Rectal smooth muscle tissue (tissue), 1 donor: ENCODE measurements around the gene CYP27C1.
"Not testable (repeated sequence)": the region's sequence is repeated elsewhere in the genome, so short reads cannot be mapped to it uniquely, and the experiment has no call there.

Experiments used
- H3K27ac ChIP-seq: one replicate; pipeline ENCODE4 v1.7.0; 2013; ENCODE audit warnings: low read depth, low read length, inconsistent platforms
- H3K27me3 ChIP-seq: one replicate; pipeline ENCODE4 v1.7.0; 2013; ENCODE audit warnings: low read length; ENCODE audit not compliant: control insufficient read depth, insufficient read depth
- H3K36me3 ChIP-seq: one replicate; pipeline ENCODE4 v1.7.0; 2013; ENCODE audit warnings: low read length; ENCODE audit not compliant: control insufficient read depth, insufficient read depth
- H3K4me1 ChIP-seq: one replicate; pipeline ENCODE4 v1.7.0; 2013; ENCODE audit warnings: low read length; ENCODE audit not compliant: control insufficient read depth, insufficient read depth
- H3K4me3 ChIP-seq: one replicate; pipeline ENCODE4 v1.7.0; 2013; ENCODE audit warnings: low read length
- H3K9ac ChIP-seq: one replicate; pipeline ENCODE4 v1.7.0; 2013; ENCODE audit warnings: low read length

CYP27C1 gene

GRCh38 chr2:127220102-127220767 is at the start of gene CYP27C1:
Gene CYP27C1, minus strand, starts transcription at chr2:127220299. Its CDS starts 29 bp downstream, at chr2:127220270.
- Histone ChIP-seq H3K27me3 (peaks cover 22% of the 10 kb centered on the region), H3K27ac (no peak within 1 kb of the TSS), H3K4me1 (no peaks in the 10 kb centered on the region), H3K9ac (no peak within 1 kb of the TSS), H3K4me3 (peak within 1 kb of the TSS; percentile 52), H3K36me3 (no peaks in the 10 kb centered on the region)

GRCh38 chr2:127261804-127262406 is 41.8 kb upstream of the CYP27C1 start:
- no peak overlapping the region for H3K27ac ChIP-seq
- no peak overlapping the region for H3K4me3 ChIP-seq
- no peak overlapping the region for H3K9ac ChIP-seq
- no peaks in the 10 kb centered on the region for H3K27me3 ChIP-seq
- peaks cover 27% of the 10 kb centered on the region for H3K36me3 ChIP-seq
- no peaks in the 10 kb centered on the region for H3K4me1 ChIP-seq

GRCh38 chr2:127259355-127259754 is 39.3 kb upstream of the CYP27C1 start:
- Histone ChIP-seq H3K27ac (no peak overlapping the region), H3K9ac (no peak overlapping the region), H3K36me3 (peaks cover 27% of the 10 kb centered on the region), H3K4me3 (no peak overlapping the region), H3K4me1 (no peaks in the 10 kb centered on the region), H3K27me3 (no peaks in the 10 kb centered on the region)

- no peak overlapping the region for H3K27ac ChIP-seq
- H3K36me3 ChIP-seq, result peaks cover 27% of the 10 kb centered on the region
- no peaks in the 10 kb centered on the region for H3K4me1 ChIP-seq
- no peak overlapping the region for H3K9ac ChIP-seq
- no peaks in the 10 kb centered on the region for H3K27me3 ChIP-seq
- no peak overlapping the region for H3K4me3 ChIP-seq
These were observed 36.8 kb upstream of the CYP27C1 start for GRCh38 chr2:127256866-127257265.

- no peak overlapping the region for H3K27ac ChIP-seq
- no peaks in the 10 kb centered on the region for H3K27me3 ChIP-seq
- no peak overlapping the region for H3K9ac ChIP-seq
- no peak overlapping the region for H3K4me3 ChIP-seq
- no peaks in the 10 kb centered on the region for H3K4me1 ChIP-seq
- peaks cover 27% of the 10 kb centered on the region for H3K36me3 ChIP-seq
These were observed 36.3 kb upstream of the CYP27C1 start for GRCh38 chr2:127256381-127256780.

- no peaks in the 10 kb centered on the region for H3K4me1 ChIP-seq
- H3K27ac ChIP-seq, result no peak overlapping the region
- H3K9ac ChIP-seq, result no peak overlapping the region
- H3K4me3 ChIP-seq, result no peak overlapping the region
- no peaks in the 10 kb centered on the region for H3K27me3 ChIP-seq
- H3K36me3 ChIP-seq, result peaks cover 23% of the 10 kb centered on the region
These were observed 35.6 kb upstream of the CYP27C1 start for GRCh38 chr2:127255721-127256120.

GRCh38 chr2:127255146-127255545 is 35.0 kb upstream of the CYP27C1 start:
- H3K36me3 ChIP-seq, result peaks cover 18% of the 10 kb centered on the region
- no peak overlapping the region for H3K4me3 ChIP-seq
- H3K27ac ChIP-seq, result no peak overlapping the region
- H3K9ac ChIP-seq, result no peak overlapping the region
- no peaks in the 10 kb centered on the region for H3K4me1 ChIP-seq
- no peaks in the 10 kb centered on the region for H3K27me3 ChIP-seq

GRCh38 chr2:127254386-127254981 is 34.4 kb upstream of the CYP27C1 start:
- Histone ChIP-seq H3K4me3 (no peak overlapping the region), H3K9ac (no peak overlapping the region), H3K27me3 (no peaks in the 10 kb centered on the region), H3K4me1 (no peaks in the 10 kb centered on the region), H3K27ac (no peak overlapping the region), H3K36me3 (peaks cover 12% of the 10 kb centered on the region)

GRCh38 chr2:127241184-127241583 is 21.1 kb upstream of the CYP27C1 start:
- not testable (repeated sequence) for H3K4me1 ChIP-seq, H3K27me3 ChIP-seq, H3K27ac ChIP-seq, H3K9ac ChIP-seq, H3K36me3 ChIP-seq, H3K4me3 ChIP-seq

- Histone ChIP-seq H3K27ac (no peak overlapping the region), H3K27me3 (no peaks in the 10 kb centered on the region), H3K4me3 (no peak overlapping the region), H3K36me3 (no peaks in the 10 kb centered on the region), H3K4me1 (no peaks in the 10 kb centered on the region), H3K9ac (no peak overlapping the region)
These were observed 19.3 kb upstream of the CYP27C1 start for GRCh38 chr2:127239395-127239794.

GRCh38 chr2:127237768-127238167 is 17.7 kb upstream of the CYP27C1 start:
- H3K4me1 ChIP-seq, H3K27ac ChIP-seq, H3K9ac ChIP-seq, H3K27me3 ChIP-seq, H3K4me3 ChIP-seq, H3K36me3 ChIP-seq: not testable (repeated sequence)

- H3K36me3 ChIP-seq, result no peaks in the 10 kb centered on the region
- H3K4me1 ChIP-seq, result no peaks in the 10 kb centered on the region
- H3K27me3 ChIP-seq, result no peaks in the 10 kb centered on the region
- H3K9ac ChIP-seq, result no peak overlapping the region
- H3K27ac ChIP-seq, result no peak overlapping the region
- no peak overlapping the region for H3K4me3 ChIP-seq
These were observed 15.1 kb upstream of the CYP27C1 start for GRCh38 chr2:127235082-127235702.
